ENCODE results near the gene CCDC57. TPM values are rescaled to one million over a fixed set of nuclear protein-coding genes. Genes with fewer than 3 reads are reported as not detected.

Gene CCDC57
- total RNA-seq, 1 donor from 2014 or later = 50.5 TPM

- H3K27me3 ChIP-seq = no peaks in the 10 kb centered on the region
- H3K4me3 ChIP-seq = no peak overlapping the region
- no peak for ATAC-seq
- H3K4me1 ChIP-seq = peaks cover 15% of the 10 kb centered on the region
- H3K27ac ChIP-seq = no peak overlapping the region
- TF ChIP-seq CTCF (IDR thresholded peaks at IDR 0.05) = no peak
- DNase-seq = no peak
- peaks cover 39% of the 10 kb centered on the region for H3K36me3 ChIP-seq
- intact Hi-C loops (cut with DNase I) = no loop called here
- H3K9me3 ChIP-seq = no peaks in the 10 kb centered on the region
Measured at GRCh38 chr17:82062984-82063368, 149.7 kb downstream of the CCDC57 start.

- no peak overlapping the region for H3K27ac ChIP-seq
- intact Hi-C loops (cut with DNase I) = no loop called here
- no peaks in the 10 kb centered on the region for H3K27me3 ChIP-seq
- peaks cover 15% of the 10 kb centered on the region for H3K4me1 ChIP-seq
- no peak overlapping the region for H3K4me3 ChIP-seq
- ATAC-seq (no peak), DNase-seq (no peak)
- peaks cover 45% of the 10 kb centered on the region for H3K36me3 ChIP-seq
- no peak for TF ChIP-seq CTCF (IDR thresholded peaks at IDR 0.05)
- no peaks in the 10 kb centered on the region for H3K9me3 ChIP-seq
Measured at GRCh38 chr17:82062076-82062983, 150.3 kb downstream of the CCDC57 start.

GRCh38 chr17:82061047-82061925 lies 151.4 kb downstream of the CCDC57 start:
- DNase-seq (no peak), ATAC-seq (no peak)
- Histone ChIP-seq H3K36me3 (peaks cover 56% of the 10 kb centered on the region), H3K27ac (no peak overlapping the region), H3K9me3 (no peaks in the 10 kb centered on the region), H3K27me3 (no peaks in the 10 kb centered on the region), H3K4me3 (no peak overlapping the region), H3K4me1 (peaks cover 13% of the 10 kb centered on the region)
- intact Hi-C loops (cut with DNase I) = no loop called here
- TF ChIP-seq CTCF (IDR thresholded peaks at IDR 0.05) = no peak

GRCh38 chr17:82060614-82061013 lies 152.0 kb downstream of the CCDC57 start:
- intact Hi-C loops (cut with DNase I) = no loop called here
- Histone ChIP-seq H3K4me3 (no peak overlapping the region), H3K27me3 (no peaks in the 10 kb centered on the region), H3K36me3 (peaks cover 62% of the 10 kb centered on the region), H3K4me1 (peaks cover 9% of the 10 kb centered on the region), H3K9me3 (no peaks in the 10 kb centered on the region), H3K27ac (no peak overlapping the region)
- DNase-seq = no peak
- no peak for TF ChIP-seq CTCF (IDR thresholded peaks at IDR 0.05)
- ATAC-seq = no peak

- Histone ChIP-seq H3K27me3 (no peaks in the 10 kb centered on the region), H3K4me3 (no peak overlapping the region), H3K4me1 (peaks cover 8% of the 10 kb centered on the region), H3K36me3 (peaks cover 68% of the 10 kb centered on the region), H3K27ac (no peak overlapping the region), H3K9me3 (no peaks in the 10 kb centered on the region)
- ATAC-seq (no peak), DNase-seq (no peak)
- intact Hi-C loops (cut with DNase I) = no loop called here
- no peak for TF ChIP-seq CTCF (IDR thresholded peaks at IDR 0.05)
Measured at GRCh38 chr17:82060001-82060380, 152.7 kb downstream of the CCDC57 start.

Measured in upper lobe of right lung (tissue), 1 donor.